Skeletal muscle satellite cell (primary cell): ENCODE data around the gene MFAP3L.
"Not testable (repeated sequence)": the region's sequence is repeated elsewhere in the genome, so short reads cannot be mapped to it uniquely, and the experiment has no call there.

Experiments
- H3K27me3 ChIP-seq: 2 replicates; pipeline ENCODE4 v1.7.0; 2013; ENCODE audit warnings: low read length; ENCODE audit not compliant: control insufficient read depth, insufficient read depth
- H3K36me3 ChIP-seq: 2 replicates; pipeline ENCODE4 v1.7.0; 2013; ENCODE audit warnings: mild to moderate bottlenecking, control low read depth, low read length; ENCODE audit not compliant: insufficient read depth
- H3K4me1 ChIP-seq: 2 replicates; pipeline ENCODE4 v1.7.0; 2013; ENCODE audit warnings: low read length; ENCODE audit not compliant: control insufficient read depth, insufficient read depth
- H3K4me2 ChIP-seq: 2 replicates; pipeline ENCODE4 v1.7.0; 2013; ENCODE audit warnings: mild to moderate bottlenecking, low read length
- H3K4me3 ChIP-seq: 2 replicates; pipeline ENCODE4 v1.7.0; 2013; ENCODE audit warnings: low read length
- H3K9ac ChIP-seq: 2 replicates; pipeline ENCODE4 v1.7.0; 2013; ENCODE audit warnings: mild to moderate bottlenecking, low read depth, low read length, moderate library complexity
- H3K9me3 ChIP-seq: replicated peaks from 2 replicates; pipeline ENCODE4 v1.7.0; 2013; ENCODE audit warnings: mild to moderate bottlenecking, control low read depth, low read length

MFAP3L gene

GRCh38 chr4:169957785-169958184 is 68.4 kb downstream of the MFAP3L start:
- Histone ChIP-seq H3K9me3 (no peaks in the 10 kb centered on the region), H3K4me3 (no peak overlapping the region), H3K27me3 (no peaks in the 10 kb centered on the region), H3K4me1 (no peaks in the 10 kb centered on the region), H3K36me3 (no peaks in the 10 kb centered on the region), H3K4me2 (no peak overlapping the region), H3K9ac (no peak overlapping the region)

GRCh38 chr4:169956091-169956843 is 69.9 kb downstream of the MFAP3L start:
- no peaks in the 10 kb centered on the region for H3K36me3 ChIP-seq
- peaks cover 5% of the 10 kb centered on the region for H3K4me1 ChIP-seq
- no peak overlapping the region for H3K9ac ChIP-seq
- H3K4me2 ChIP-seq = no peak overlapping the region
- H3K9me3 ChIP-seq = no peaks in the 10 kb centered on the region
- H3K4me3 ChIP-seq = no peak overlapping the region
- H3K27me3 ChIP-seq = no peaks in the 10 kb centered on the region

- Histone ChIP-seq H3K4me2 (no peak overlapping the region), H3K27me3 (no peaks in the 10 kb centered on the region), H3K4me1 (peaks cover 5% of the 10 kb centered on the region), H3K9me3 (no peaks in the 10 kb centered on the region), H3K9ac (no peak overlapping the region), H3K36me3 (no peaks in the 10 kb centered on the region), H3K4me3 (no peak overlapping the region)
Measured at GRCh38 chr4:169955521-169955920, 70.7 kb downstream of the MFAP3L start.

- no peaks in the 10 kb centered on the region for H3K9me3 ChIP-seq
- H3K4me3 ChIP-seq = no peak overlapping the region
- no peaks in the 10 kb centered on the region for H3K36me3 ChIP-seq
- H3K4me2 ChIP-seq = no peak overlapping the region
- peaks cover 12% of the 10 kb centered on the region for H3K27me3 ChIP-seq
- no peak overlapping the region for H3K9ac ChIP-seq
- peaks cover 5% of the 10 kb centered on the region for H3K4me1 ChIP-seq
Measured at GRCh38 chr4:169952236-169953002, 73.8 kb downstream of the MFAP3L start.

GRCh38 chr4:169948271-169948670 is 77.9 kb downstream of the MFAP3L start:
- H3K27me3 ChIP-seq = peaks cover 12% of the 10 kb centered on the region
- no peaks in the 10 kb centered on the region for H3K9me3 ChIP-seq
- peaks cover 5% of the 10 kb centered on the region for H3K4me1 ChIP-seq
- H3K9ac ChIP-seq = no peak overlapping the region
- no peak overlapping the region for H3K4me3 ChIP-seq
- no peaks in the 10 kb centered on the region for H3K36me3 ChIP-seq
- H3K4me2 ChIP-seq = no peak overlapping the region

GRCh38 chr4:169945636-169946035 is 80.6 kb downstream of the MFAP3L start:
- H3K4me2 ChIP-seq = no peak overlapping the region
- no peaks in the 10 kb centered on the region for H3K9me3 ChIP-seq
- no peak overlapping the region for H3K4me3 ChIP-seq
- no peak overlapping the region for H3K9ac ChIP-seq
- H3K27me3 ChIP-seq = peaks cover 12% of the 10 kb centered on the region
- no peaks in the 10 kb centered on the region for H3K4me1 ChIP-seq
- H3K36me3 ChIP-seq = no peaks in the 10 kb centered on the region

- not testable (repeated sequence) for H3K9ac ChIP-seq, H3K27me3 ChIP-seq, H3K4me3 ChIP-seq, H3K4me2 ChIP-seq, H3K9me3 ChIP-seq, H3K36me3 ChIP-seq, H3K4me1 ChIP-seq
Measured at GRCh38 chr4:169943601-169944000, 82.6 kb downstream of the MFAP3L start.

GRCh38 chr4:169941141-169941540 is 85.1 kb downstream of the MFAP3L start:
- Histone ChIP-seq H3K4me3 (no peak overlapping the region), H3K4me1 (no peaks in the 10 kb centered on the region), H3K9ac (no peak overlapping the region), H3K27me3 (no peaks in the 10 kb centered on the region), H3K9me3 (no peaks in the 10 kb centered on the region), H3K4me2 (no peak overlapping the region), H3K36me3 (no peaks in the 10 kb centered on the region)

GRCh38 chr4:169940460-169940859 is 85.7 kb downstream of the MFAP3L start:
- Histone ChIP-seq H3K4me1 (no peaks in the 10 kb centered on the region), H3K4me3 (no peak overlapping the region), H3K27me3 (no peaks in the 10 kb centered on the region), H3K4me2 (no peak overlapping the region), H3K9ac (no peak overlapping the region), H3K36me3 (no peaks in the 10 kb centered on the region), H3K9me3 (no peaks in the 10 kb centered on the region)
